Endothelial cell of umbilical vein (primary cell): ENCODE results near the gene EPYC.

Experiments
- EZH2 ChIP-seq: IDR thresholded peaks from 2 replicates; pipeline ENCODE4 v1.6.1; 2012; ENCODE audit warnings: borderline replicate concordance, low read depth, mild to moderate bottlenecking, moderate library complexity, low read length, inconsistent platforms; ENCODE audit not compliant: severe bottlenecking
- FOS ChIP-seq: IDR thresholded peaks from 2 replicates; pipeline ENCODE4 v1.6.1; 2011; ENCODE audit warnings: mild to moderate bottlenecking, low read length, moderate library complexity, borderline replicate concordance; ENCODE audit not compliant: insufficient read depth
- GATA2 ChIP-seq: IDR thresholded peaks from 2 replicates; pipeline ENCODE4 v1.7.0; 2011; ENCODE audit warnings: low read depth, mild to moderate bottlenecking, moderate library complexity, mixed read lengths, low read length; ENCODE audit not compliant: insufficient read length, insufficient read depth
- JUN ChIP-seq: IDR thresholded peaks from 2 replicates; pipeline ENCODE4 v1.6.1; 2011; ENCODE audit warnings: borderline replicate concordance, low read depth; ENCODE audit not compliant: insufficient read length, insufficient read depth
- MYC ChIP-seq: IDR thresholded peaks from one replicate; pipeline ENCODE4 v1.6.1; 2011; ENCODE audit warnings: mild to moderate bottlenecking, low read depth, low read length
- POLR2A ChIP-seq: IDR thresholded peaks from 2 replicates; pipeline ENCODE4 v1.6.1; 2012; ENCODE audit warnings: low read depth, mild to moderate bottlenecking, control low read depth, low read length
- POLR2AphosphoS5 ChIP-seq: IDR thresholded peaks from 2 replicates; pipeline ENCODE4 v1.6.1; 2012; ENCODE audit warnings: low read depth, mild to moderate bottlenecking, control low read depth, low read length, moderate library complexity; ENCODE audit not compliant: insufficient read depth
- TF ChIP-seq, protein P1 (sequence below), 2 donors: IDR thresholded peaks; 1 replicate in 1 of 2; 2 replicates in 1 of 2; pipeline ENCODE4 v1.5.1; 2011; ENCODE audit warnings: low read length in 2 of 2, mild to moderate bottlenecking in 2 of 2, moderate library complexity in 2 of 2, control low read depth in 1 of 2, inconsistent platforms in 1 of 2, low read depth in 1 of 2; ENCODE audit not compliant: insufficient read depth in 1 of 2; ENCODE audit errors: extremely low read depth in 1 of 2
- TF ChIP-seq, protein P2 (sequence below): IDR thresholded peaks from 2 replicates; pipeline ENCODE4 v1.6.1; 2011; ENCODE audit not compliant: insufficient read depth, insufficient read length

DNA sequence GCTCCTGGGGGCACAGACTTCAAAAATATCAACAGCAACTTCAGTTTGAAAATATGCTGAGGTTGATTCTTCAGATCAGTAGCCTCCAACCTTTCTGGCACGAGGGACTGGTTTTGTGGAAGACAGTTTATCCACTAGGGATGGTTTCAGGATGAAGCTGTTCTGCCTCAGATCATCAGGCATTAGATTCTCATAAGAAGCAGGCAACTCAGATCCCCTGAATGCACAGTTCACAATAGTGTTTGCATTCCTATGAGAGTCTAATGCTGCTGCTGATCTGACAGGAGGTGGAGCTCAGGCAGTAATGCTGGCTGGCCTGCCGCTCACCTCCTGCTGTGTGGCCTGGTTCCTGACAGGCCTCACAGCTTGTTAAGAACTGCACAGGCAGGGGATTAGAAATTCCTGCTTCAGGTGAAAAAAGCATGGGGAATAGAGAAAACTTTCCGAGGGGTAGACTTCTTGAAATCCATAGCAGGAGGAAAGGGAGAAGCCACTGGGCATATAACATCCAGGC lies 12.8 kb downstream of the EPYC start:
- TF ChIP-seq, protein P1, sequence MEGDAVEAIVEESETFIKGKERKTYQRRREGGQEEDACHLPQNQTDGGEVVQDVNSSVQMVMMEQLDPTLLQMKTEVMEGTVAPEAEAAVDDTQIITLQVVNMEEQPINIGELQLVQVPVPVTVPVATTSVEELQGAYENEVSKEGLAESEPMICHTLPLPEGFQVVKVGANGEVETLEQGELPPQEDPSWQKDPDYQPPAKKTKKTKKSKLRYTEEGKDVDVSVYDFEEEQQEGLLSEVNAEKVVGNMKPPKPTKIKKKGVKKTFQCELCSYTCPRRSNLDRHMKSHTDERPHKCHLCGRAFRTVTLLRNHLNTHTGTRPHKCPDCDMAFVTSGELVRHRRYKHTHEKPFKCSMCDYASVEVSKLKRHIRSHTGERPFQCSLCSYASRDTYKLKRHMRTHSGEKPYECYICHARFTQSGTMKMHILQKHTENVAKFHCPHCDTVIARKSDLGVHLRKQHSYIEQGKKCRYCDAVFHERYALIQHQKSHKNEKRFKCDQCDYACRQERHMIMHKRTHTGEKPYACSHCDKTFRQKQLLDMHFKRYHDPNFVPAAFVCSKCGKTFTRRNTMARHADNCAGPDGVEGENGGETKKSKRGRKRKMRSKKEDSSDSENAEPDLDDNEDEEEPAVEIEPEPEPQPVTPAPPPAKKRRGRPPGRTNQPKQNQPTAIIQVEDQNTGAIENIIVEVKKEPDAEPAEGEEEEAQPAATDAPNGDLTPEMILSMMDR (IDR thresholded peaks at IDR 0.05; ENCODE audit: extremely low read depth in 1 of 2, insufficient read depth in 1 of 2, low read depth in 1 of 2, low read length in 2 of 2): no peak
- TF ChIP-seq POLR2A (no peak), EZH2 (no peak), FOS (no peak), POLR2AphosphoS5 (no peak), JUN (no peak), GATA2 (no peak), MYC (no peak)
- TF ChIP-seq, protein P2, sequence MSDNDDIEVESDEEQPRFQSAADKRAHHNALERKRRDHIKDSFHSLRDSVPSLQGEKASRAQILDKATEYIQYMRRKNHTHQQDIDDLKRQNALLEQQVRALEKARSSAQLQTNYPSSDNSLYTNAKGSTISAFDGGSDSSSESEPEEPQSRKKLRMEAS: no peak
